ENCODE data around the gene N4BP2. TPM values are rescaled to one million over a fixed set of nuclear protein-coding genes. Genes with fewer than 3 reads are reported as not detected.

Gene N4BP2
- polyA plus RNA-seq, 1 of the 3 experiments (the other 2 are of a cell fraction), result 1.2 TPM

GRCh38 chr4:40132816-40133215, 76.2 kb downstream of the N4BP2 start:
- CTCF ChIA-PET, result interaction anchor here (1.3 to 1.6 kb wide), 2 partner anchors 12 to 27 kb away, joined by 3 to 4 read pairs; no protein-coding TSS in a partner anchor
- no peaks in the 10 kb centered on the region for H4K20me1 ChIP-seq (ENCODE audit: insufficient read depth)

More at GRCh38 chr4:40132816-40133215, 76.2 kb downstream of the N4BP2 start:
- H3K9me2 ChIP-seq, result no peaks in the 10 kb centered on the region
- no peak overlapping the region for H2AFZ ChIP-seq (ENCODE audit: low read depth)
- H3K36me3 ChIP-seq (replicated peaks in 1 of 2; ENCODE audit: control insufficient read depth in 1 of 2, insufficient read depth in 2 of 2, low read length in 1 of 2), result peaks cover 6 to 9% of the 10 kb centered on the region in 2 experiments
- no peaks in the 10 kb centered on the region for H3K4me1 ChIP-seq (ENCODE audit: control insufficient read depth in 1 of 2, insufficient read depth in 2 of 2, low read depth in 1 of 2, low read length in 1 of 2)
- H3K9ac ChIP-seq, result no peak overlapping the region
- no peak for TF ChIP-seq IRF3 (IDR thresholded peaks at IDR 0.05; ENCODE audit: low read depth, low read length)
- no peak for TF ChIP-seq FOXM1 (IDR thresholded peaks at IDR 0.05; ENCODE audit: low read depth)
- no peak for TF ChIP-seq REST (IDR thresholded peaks at IDR 0.05; ENCODE audit: low read depth, low read length)
- TF ChIP-seq RAD21 (IDR thresholded peaks at IDR 0.05; ENCODE audit: low read length), result no peak
- TF ChIP-seq GABPA (IDR thresholded peaks at IDR 0.05; ENCODE audit: low read depth), result no peak
- TF ChIP-seq MAX (IDR thresholded peaks at IDR 0.05; ENCODE audit: low read depth), result no peak
- TF ChIP-seq MXI1 (IDR thresholded peaks at IDR 0.05; ENCODE audit: low read depth, low read length), result no peak
- TF ChIP-seq TCF12 (IDR thresholded peaks at IDR 0.05), result no peak
- no peak for TF ChIP-seq TAF1 (IDR thresholded peaks at IDR 0.05; ENCODE audit: borderline replicate concordance, low read depth, low read length)
- no peak overlapping the region for H3K4me2 ChIP-seq
- POLR2A ChIA-PET, result no interaction called here
- H3K79me2 ChIP-seq (ENCODE audit: insufficient read depth), result no peaks in the 10 kb centered on the region
- no peaks in the 10 kb centered on the region for H3K9me3 ChIP-seq
- DNase-seq, result no peak
- WGBS (ENCODE audit: low lambda C conversion rate), result 92% methylated on average over 1 of the region's 1 CpG
- H3F3A ChIP-seq (replicated peaks; ENCODE audit: insufficient read depth), result peaks cover 7% of the 10 kb centered on the region
- H3K4me3 ChIP-seq (ENCODE audit: low read depth in 2 of 2, low read length in 1 of 2), result no peak overlapping the region
- no peak overlapping the region; a peak in 1 of 4 replicates for H3K27ac ChIP-seq (ENCODE audit: low read depth in 2 of 2, low read length in 1 of 2)
- H3K27me3 ChIP-seq (ENCODE audit: insufficient read depth), result no peaks in the 10 kb centered on the region

Measured in SK-N-SH (cell line).